SK-N-SH (cell line): ENCODE results near the gene AMHR2. TPM values are rescaled to one million over a fixed set of nuclear protein-coding genes. Genes with fewer than 3 reads are reported as not detected.

Source experiments
- CTCF ChIA-PET: fragments of 300-600, 350-600 bp; formaldehyde crosslinking; extraction: SDS; loops from one replicate; lab custom pipeline; 2021; lab: Yijun Ruan, JAX
- POLR2A ChIA-PET: fragments of 350-600 bp; sonication (Branson Sonifier 250); formaldehyde crosslinking; extraction: SDS; loops from one replicate; lab custom pipeline; 2020; ENCODE audit warnings: antibody characterized with exemption, inconsistent platforms; lab: Yijun Ruan, JAX
- DNase-seq: peaks from one replicate; pipeline ENCODE4 v3.0.0; 2012
- H2AFZ ChIP-seq: fragments of 200-600 bp; sonication (generic); 2 replicates; pipeline ENCODE4 v1.8.1; 2016; ENCODE audit warnings: antibody characterized with exemption, mild to moderate bottlenecking, low read depth
- H3F3A ChIP-seq: fragments of 200-600 bp; sonication (generic); replicated peaks from 2 replicates; pipeline ENCODE3; 2016; ENCODE audit warnings: antibody characterized with exemption, mild to moderate bottlenecking; ENCODE audit not compliant: insufficient read depth
- H3K27ac ChIP-seq, 2 experiments: fragments of 200-500 bp in 1 of 2; fragments of 200-600 bp in 1 of 2; sonication (Bioruptor generic) in 1 of 2; sonication (generic), shearing (Covaris generic) in 1 of 2; 2 replicates each; pipeline versions ENCODE4 v1.5.1 to v1.6.1; 2014 to 2016; ENCODE audit warnings: low read depth in 2 of 2, inconsistent platforms in 1 of 2, low read length in 1 of 2, mild to moderate bottlenecking in 1 of 2, mixed read lengths in 1 of 2
- H3K27me3 ChIP-seq: fragments of 200-600 bp; sonication (generic), shearing (Covaris generic); 2 replicates; pipeline ENCODE4 v1.6.1; 2016; ENCODE audit warnings: mixed run types; ENCODE audit not compliant: insufficient read depth
- H3K36me3 ChIP-seq, 2 experiments: fragments of 200-500 bp in 1 of 2; fragments of 200-600 bp in 1 of 2; sonication (Bioruptor generic) in 1 of 2; sonication (generic) in 1 of 2; replicated peaks in 1 of 2; 2 replicates each; pipeline versions ENCODE3 to v1.5.1; 2014 to 2016; ENCODE audit warnings: low read length in 1 of 2, mild to moderate bottlenecking in 1 of 2; ENCODE audit not compliant: insufficient read depth in 2 of 2, control insufficient read depth in 1 of 2
- H3K4me1 ChIP-seq, 2 experiments: fragments of 200-500 bp in 1 of 2; fragments of 200-600 bp in 1 of 2; sonication (Bioruptor generic) in 1 of 2; sonication (generic), shearing (Covaris generic) in 1 of 2; 2 replicates each; pipeline versions ENCODE4 v1.5.1 to v1.6.1; 2014 to 2016; ENCODE audit warnings: low read depth in 1 of 2, low read length in 1 of 2, mixed run types in 1 of 2; ENCODE audit not compliant: insufficient read depth in 2 of 2, control insufficient read depth in 1 of 2
- H3K4me2 ChIP-seq: fragments of 200-600 bp; sonication (generic), shearing (Covaris generic); 2 replicates; pipeline ENCODE4 v1.6.1; 2017; ENCODE audit warnings: mixed run types
- H3K4me3 ChIP-seq, 2 experiments: fragments of 200-500 bp in 1 of 2; fragments of 200-600 bp in 1 of 2; sonication (Bioruptor generic) in 1 of 2; sonication (generic), shearing (Covaris generic) in 1 of 2; 2 replicates each; pipeline versions ENCODE4 v1.5.1 to v1.8.1; 2014 to 2016; ENCODE audit warnings: low read depth in 2 of 2, inconsistent platforms in 1 of 2, low read length in 1 of 2, mild to moderate bottlenecking in 1 of 2, mixed read lengths in 1 of 2, moderate library complexity in 1 of 2
- H3K79me2 ChIP-seq: fragments of 200-600 bp; sonication (generic); 2 replicates; pipeline ENCODE4 v1.8.1; 2017; ENCODE audit warnings: mild to moderate bottlenecking; ENCODE audit not compliant: insufficient read depth
- H3K9ac ChIP-seq: fragments of 200-600 bp; sonication (generic); 2 replicates; pipeline ENCODE4 v1.6.1; 2017; ENCODE audit warnings: mixed run types
- H3K9me2 ChIP-seq: fragments of 200-600 bp; sonication (generic); 2 replicates; pipeline ENCODE4 v1.6.1; 2017; ENCODE audit warnings: mixed run types
- H3K9me3 ChIP-seq: fragments of 200-600 bp; sonication (generic); 2 replicates; pipeline ENCODE4 v1.6.1; 2017; ENCODE audit warnings: mixed run types, mild to moderate bottlenecking, moderate library complexity
- H4K20me1 ChIP-seq: fragments of 200-600 bp; sonication (generic); 2 replicates; pipeline ENCODE4 v1.6.1; 2017; ENCODE audit warnings: mild to moderate bottlenecking, mixed run types; ENCODE audit not compliant: insufficient read depth
- ELF1 ChIP-seq: IDR thresholded peaks from 2 replicates; pipeline ENCODE4 v1.4.0; 2012
- FOSL2 ChIP-seq: IDR thresholded peaks from 2 replicates; pipeline ENCODE4 v1.4.0; 2012; ENCODE audit warnings: low read depth, mild to moderate bottlenecking, moderate library complexity, borderline replicate concordance
- GATA2 ChIP-seq: sonication (generic); formaldehyde crosslinking; IDR thresholded peaks from 2 replicates; pipeline ENCODE4 v1.5.0; 2020; ENCODE audit warnings: mild to moderate bottlenecking, missing genetic modification reagents
- IRF3 ChIP-seq: fragments of 150-350 bp; IDR thresholded peaks from 2 replicates; pipeline ENCODE4 v1.6.1; 2016; ENCODE audit warnings: mild to moderate bottlenecking, low read depth, low read length
- MEF2A ChIP-seq: IDR thresholded peaks from 2 replicates; pipeline ENCODE4 v1.4.0; 2012; ENCODE audit warnings: low read depth, borderline replicate concordance
- PBX3 ChIP-seq: IDR thresholded peaks from 2 replicates; pipeline ENCODE4; 2012
- RAD21 ChIP-seq: IDR thresholded peaks from 2 replicates; pipeline ENCODE4 v1.6.1; 2012; ENCODE audit warnings: mild to moderate bottlenecking, low read length
- RCOR1 ChIP-seq: fragments of 150-350 bp; IDR thresholded peaks from 2 replicates; pipeline ENCODE4 v1.6.1; 2017; ENCODE audit warnings: antibody characterized with exemption, low read length
- SIN3A ChIP-seq: IDR thresholded peaks from 2 replicates; pipeline ENCODE4 v1.6.1; 2012; ENCODE audit warnings: low read depth, mild to moderate bottlenecking, low read length, moderate library complexity, borderline replicate concordance
- TAF1 ChIP-seq: IDR thresholded peaks from 2 replicates; pipeline ENCODE4 v1.6.1; 2012; ENCODE audit warnings: low read depth, mild to moderate bottlenecking, low read length, moderate library complexity, borderline replicate concordance
- TEAD4 ChIP-seq: IDR thresholded peaks from 2 replicates; pipeline ENCODE4 v1.4.0; 2012; ENCODE audit warnings: mild to moderate bottlenecking, borderline replicate concordance; ENCODE audit not compliant: insufficient read depth
- YY1 ChIP-seq: IDR thresholded peaks from 2 replicates; pipeline ENCODE4 v1.4.0; 2012; ENCODE audit warnings: low read depth, mild to moderate bottlenecking
- WGBS: methylation state at CpG from one replicate; pipeline ENCODE4 v1.1.6; 2017; ENCODE audit warnings: low lambda C conversion rate; 5-methylcytosine and 5-hydroxymethylcytosine counted together
- polyA plus RNA-seq, 3 experiments: library from polyadenylated mRNA; depleted of rRNA; stranded (reverse); fragments of >200 nt; gene quantifications; 2 replicates each; pipeline ENCODE4 v1.2.3, GENCODE V29; 2012
- TF ChIP-seq, protein P1 (sequence below): IDR thresholded peaks from 2 replicates; pipeline ENCODE4 v1.4.0; 2012; ENCODE audit warnings: low read depth, borderline replicate concordance
- TF ChIP-seq, protein P2 (sequence below): fragments of 200-600 bp; sonication (generic); IDR thresholded peaks from 2 replicates; pipeline ENCODE4 v1.6.1; 2017; ENCODE audit warnings: antibody characterized with exemption, mild to moderate bottlenecking, moderate library complexity
- TF ChIP-seq, protein P3 (sequence below): IDR thresholded peaks from 2 replicates; pipeline ENCODE4 v1.6.1; 2012; ENCODE audit warnings: mild to moderate bottlenecking, low read depth, low read length, moderate library complexity

Gene AMHR2
- polyA plus RNA-seq, 1 of the 3 experiments (the other 2 are of a cell fraction), result 0.03 TPM

DNA sequence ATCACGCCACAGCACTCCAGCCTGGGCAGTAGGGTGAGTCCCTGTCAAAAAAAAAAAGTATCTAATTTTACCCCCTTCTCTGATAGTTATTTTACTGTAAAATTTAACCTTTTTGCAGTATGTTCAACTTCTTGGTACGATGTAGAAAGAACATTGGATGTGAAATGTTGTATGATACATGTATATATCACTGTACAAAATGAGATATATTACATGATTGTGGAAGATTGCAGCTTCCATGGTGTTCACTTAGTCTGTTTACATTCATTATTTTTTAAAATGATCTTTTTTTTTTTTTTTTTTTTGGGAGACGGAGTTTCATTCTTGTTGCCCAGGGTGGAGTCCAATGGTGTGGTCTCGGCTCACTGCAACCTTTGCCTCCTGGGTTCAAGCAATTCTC is 34.7 kb upstream of the AMHR2 start:
- Histone ChIP-seq H3K9ac (no peak overlapping the region), H4K20me1 (peaks cover 12% of the 10 kb centered on the region; the same call in 1 of the 2 replicates), H3K79me2 (peaks cover 100% of the 10 kb centered on the region), H3K27ac (peak overlapping the region in 1 of 2 experiments; percentile 84; a peak in 1 of 4 replicates), H3K4me3 (0 out of 4 replicates have a peak overlapping the region, but pooled peaks of 1 of the 2 experiments have one; percentile 17), H3K4me2 (peak overlapping the region; percentile 89), H3K9me3 (no peaks in the 10 kb centered on the region), H3F3A (peaks cover 47% of the 10 kb centered on the region), H3K36me3 (peaks cover 0 to 33% of the 10 kb centered on the region in 2 experiments), H3K27me3 (no peaks in the 10 kb centered on the region), H2AFZ (no peak overlapping the region), H3K9me2 (no peaks in the 10 kb centered on the region), H3K4me1 (peaks cover 8 to 52% of the 10 kb centered on the region in 2 experiments)
- POLR2A ChIA-PET, result no interaction called here
- 98% methylated on average over 4 of the region's 4 CpGs for WGBS
- CTCF ChIA-PET, result interaction anchor here (0.6 to 2.7 kb wide), 6 partner anchors 11 to 63 kb away, joined by 3 to 11 read pairs (median 5); no protein-coding TSS in a partner anchor
- DNase-seq, result no peak
- TF ChIP-seq FOSL2 (no peak), GATA2 (CRISPR knock-in tag) (no peak), TEAD4 (no peak), RCOR1 (no peak), ELF1 (no peak), TAF1 (no peak), RAD21 (no peak), YY1 (no peak)
- TF ChIP-seq, protein P1, sequence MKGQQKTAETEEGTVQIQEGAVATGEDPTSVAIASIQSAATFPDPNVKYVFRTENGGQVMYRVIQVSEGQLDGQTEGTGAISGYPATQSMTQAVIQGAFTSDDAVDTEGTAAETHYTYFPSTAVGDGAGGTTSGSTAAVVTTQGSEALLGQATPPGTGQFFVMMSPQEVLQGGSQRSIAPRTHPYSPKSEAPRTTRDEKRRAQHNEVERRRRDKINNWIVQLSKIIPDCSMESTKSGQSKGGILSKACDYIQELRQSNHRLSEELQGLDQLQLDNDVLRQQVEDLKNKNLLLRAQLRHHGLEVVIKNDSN, result no peak
- TF ChIP-seq, protein P2, sequence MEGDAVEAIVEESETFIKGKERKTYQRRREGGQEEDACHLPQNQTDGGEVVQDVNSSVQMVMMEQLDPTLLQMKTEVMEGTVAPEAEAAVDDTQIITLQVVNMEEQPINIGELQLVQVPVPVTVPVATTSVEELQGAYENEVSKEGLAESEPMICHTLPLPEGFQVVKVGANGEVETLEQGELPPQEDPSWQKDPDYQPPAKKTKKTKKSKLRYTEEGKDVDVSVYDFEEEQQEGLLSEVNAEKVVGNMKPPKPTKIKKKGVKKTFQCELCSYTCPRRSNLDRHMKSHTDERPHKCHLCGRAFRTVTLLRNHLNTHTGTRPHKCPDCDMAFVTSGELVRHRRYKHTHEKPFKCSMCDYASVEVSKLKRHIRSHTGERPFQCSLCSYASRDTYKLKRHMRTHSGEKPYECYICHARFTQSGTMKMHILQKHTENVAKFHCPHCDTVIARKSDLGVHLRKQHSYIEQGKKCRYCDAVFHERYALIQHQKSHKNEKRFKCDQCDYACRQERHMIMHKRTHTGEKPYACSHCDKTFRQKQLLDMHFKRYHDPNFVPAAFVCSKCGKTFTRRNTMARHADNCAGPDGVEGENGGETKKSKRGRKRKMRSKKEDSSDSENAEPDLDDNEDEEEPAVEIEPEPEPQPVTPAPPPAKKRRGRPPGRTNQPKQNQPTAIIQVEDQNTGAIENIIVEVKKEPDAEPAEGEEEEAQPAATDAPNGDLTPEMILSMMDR, result no peak

DNA sequence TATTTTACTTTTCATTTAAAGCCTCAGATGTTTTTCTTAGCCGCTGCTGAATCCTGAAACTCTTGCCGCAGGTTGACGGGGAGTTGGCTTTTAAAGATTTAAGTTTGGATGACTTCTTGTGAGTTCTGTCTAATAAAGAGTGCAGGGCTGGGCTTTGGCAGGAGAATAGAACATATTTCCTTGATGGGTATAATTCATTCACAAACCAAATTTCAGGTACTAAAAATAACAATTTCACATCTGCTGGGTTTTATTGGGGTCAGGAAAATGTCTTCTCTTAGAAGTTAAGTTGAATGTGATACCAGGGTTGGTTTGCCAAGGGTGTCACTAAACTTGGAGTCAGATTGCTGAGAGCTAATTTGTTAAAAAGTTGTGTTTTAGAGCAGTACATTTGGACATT is 34.0 kb upstream of the AMHR2 start:
- 86% methylated on average over 3 of the region's 3 CpGs for WGBS
- Histone ChIP-seq H3K79me2 (peaks cover 100% of the 10 kb centered on the region), H3K27me3 (no peaks in the 10 kb centered on the region), H3K4me3 (no peak overlapping the region), H3K9me3 (no peaks in the 10 kb centered on the region), H2AFZ (no peak overlapping the region), H3K9ac (no peak overlapping the region), H3F3A (peaks cover 47% of the 10 kb centered on the region), H4K20me1 (peaks cover 12% of the 10 kb centered on the region; the same call in 1 of the 2 replicates), H3K4me2 (peak overlapping the region; percentile 89; the same call in 1 of the 2 replicates), H3K36me3 (peaks cover 0 to 27% of the 10 kb centered on the region in 2 experiments), H3K27ac (peak overlapping the region; percentile 84 to 94), H3K4me1 (peaks cover 8 to 45% of the 10 kb centered on the region in 2 experiments), H3K9me2 (no peaks in the 10 kb centered on the region)
- no peak for DNase-seq
- ChIA-PET CTCF (interaction anchor here (1.0 to 2.7 kb wide), 4 partner anchors 28 to 44 kb away, joined by 3 to 8 read pairs (median 4); no protein-coding TSS in a partner anchor), POLR2A (interaction anchor here (0.7 to 1.3 kb wide), 2 partner anchors 25 to 68 kb away, joined by 3 to 4 read pairs; partner anchors contain the start of gene AAAS)
- no peak for TF ChIP-seq MEF2A
- no peak for TF ChIP-seq PBX3
- TF ChIP-seq, protein P3, sequence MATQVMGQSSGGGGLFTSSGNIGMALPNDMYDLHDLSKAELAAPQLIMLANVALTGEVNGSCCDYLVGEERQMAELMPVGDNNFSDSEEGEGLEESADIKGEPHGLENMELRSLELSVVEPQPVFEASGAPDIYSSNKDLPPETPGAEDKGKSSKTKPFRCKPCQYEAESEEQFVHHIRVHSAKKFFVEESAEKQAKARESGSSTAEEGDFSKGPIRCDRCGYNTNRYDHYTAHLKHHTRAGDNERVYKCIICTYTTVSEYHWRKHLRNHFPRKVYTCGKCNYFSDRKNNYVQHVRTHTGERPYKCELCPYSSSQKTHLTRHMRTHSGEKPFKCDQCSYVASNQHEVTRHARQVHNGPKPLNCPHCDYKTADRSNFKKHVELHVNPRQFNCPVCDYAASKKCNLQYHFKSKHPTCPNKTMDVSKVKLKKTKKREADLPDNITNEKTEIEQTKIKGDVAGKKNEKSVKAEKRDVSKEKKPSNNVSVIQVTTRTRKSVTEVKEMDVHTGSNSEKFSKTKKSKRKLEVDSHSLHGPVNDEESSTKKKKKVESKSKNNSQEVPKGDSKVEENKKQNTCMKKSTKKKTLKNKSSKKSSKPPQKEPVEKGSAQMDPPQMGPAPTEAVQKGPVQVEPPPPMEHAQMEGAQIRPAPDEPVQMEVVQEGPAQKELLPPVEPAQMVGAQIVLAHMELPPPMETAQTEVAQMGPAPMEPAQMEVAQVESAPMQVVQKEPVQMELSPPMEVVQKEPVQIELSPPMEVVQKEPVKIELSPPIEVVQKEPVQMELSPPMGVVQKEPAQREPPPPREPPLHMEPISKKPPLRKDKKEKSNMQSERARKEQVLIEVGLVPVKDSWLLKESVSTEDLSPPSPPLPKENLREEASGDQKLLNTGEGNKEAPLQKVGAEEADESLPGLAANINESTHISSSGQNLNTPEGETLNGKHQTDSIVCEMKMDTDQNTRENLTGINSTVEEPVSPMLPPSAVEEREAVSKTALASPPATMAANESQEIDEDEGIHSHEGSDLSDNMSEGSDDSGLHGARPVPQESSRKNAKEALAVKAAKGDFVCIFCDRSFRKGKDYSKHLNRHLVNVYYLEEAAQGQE, result no peak
- TF ChIP-seq IRF3, result no peak
- TF ChIP-seq, protein P2, result no peak
- no peak for TF ChIP-seq YY1
- no peak for TF ChIP-seq SIN3A
